ENCODE data around the gene TOE1.

Gene TOE1

GRCh38 chr1:45300669-45300997, 39.3 kb upstream of the TOE1 start (continued):
- TF ChIP-seq PRDM6 (tag by site-specific recombination; IDR thresholded peaks at IDR 0.05) (no peak), FEZF1 (tag by site-specific recombination; IDR thresholded peaks at IDR 0.05) (no peak), SP3 (tag by site-specific recombination; IDR thresholded peaks at IDR 0.05) (no peak), MZF1 (tag by site-specific recombination; IDR thresholded peaks at IDR 0.05; ENCODE audit: borderline replicate concordance) (no peak), ZNF398 (tag by site-specific recombination; IDR thresholded peaks at IDR 0.05) (no peak)

GRCh38 chr1:45302505-45303150, 37.3 kb upstream of the TOE1 start:
- Histone ChIP-seq H3K9me3 (ENCODE audit: control insufficient read depth, insufficient read depth, low read depth, low read length) (no peaks in the 10 kb centered on the region), H3K4me3 (ENCODE audit: low read depth, low read length) (peak overlapping the region; percentile 49), H3K36me3 (ENCODE audit: control insufficient read depth in 2 of 2, insufficient read depth in 1 of 2, low read length in 2 of 2) (no peaks in the 10 kb centered on the region), H3K4me1 (ENCODE audit: control insufficient read depth, insufficient read depth, low read length) (peaks cover 5% of the 10 kb centered on the region; the same call in 1 of the 2 replicates), H3K27ac (ENCODE audit: extremely low read depth, low read depth, low read length) (peak overlapping the region; percentile 70; the same call in 1 of the 2 replicates)
- CTCF ChIA-PET: interaction anchor here (0.7 to 13.3 kb wide), 10 partner anchors 20 to 572 kb away, joined by 3 to 304 read pairs (median 4); partner anchors contain the start of genes BEST4, HECTD3, RNU5D-1 and UROD
- TF ChIP-seq ZNF138 (tag by site-specific recombination; IDR thresholded peaks at IDR 0.05; ENCODE audit: borderline replicate concordance): no peak
- TF ChIP-seq ZNF677 (tag by site-specific recombination; IDR thresholded peaks at IDR 0.05): no peak
- no peak for TF ChIP-seq ZNF169 (tag by site-specific recombination; IDR thresholded peaks at IDR 0.05)
- no peak for TF ChIP-seq EGR2 (tag by site-specific recombination; IDR thresholded peaks at IDR 0.05; ENCODE audit: low read depth)
- no peak for TF ChIP-seq SP7 (tag by site-specific recombination; IDR thresholded peaks at IDR 0.05)
- no peak for TF ChIP-seq HOXD13 (CRISPR knock-in tag; IDR thresholded peaks at IDR 0.05; ENCODE audit: borderline replicate concordance)
- no peak for TF ChIP-seq ZNF623 (tag by site-specific recombination; IDR thresholded peaks at IDR 0.05)
- TF ChIP-seq ZNF404 (tag by site-specific recombination; IDR thresholded peaks at IDR 0.05): no peak
- TF ChIP-seq ZNF354C (tag by site-specific recombination; IDR thresholded peaks at IDR 0.05; ENCODE audit: borderline replicate concordance, low read depth): no peak
- TF ChIP-seq TSHZ1 (tag by site-specific recombination; IDR thresholded peaks at IDR 0.05; ENCODE audit: borderline replicate concordance): no peak
- no peak for TF ChIP-seq ZSCAN23 (tag by site-specific recombination; IDR thresholded peaks at IDR 0.05)
- TF ChIP-seq MYNN (tag by site-specific recombination; IDR thresholded peaks at IDR 0.05; ENCODE audit: borderline replicate concordance): no peak
- no peak for TF ChIP-seq ZBTB7A (tag by site-specific recombination; IDR thresholded peaks at IDR 0.05; ENCODE audit: low read depth)
- POLR2A ChIA-PET: interaction anchor here (0.7 to 3.0 kb wide), 11 partner anchors 22 to 606 kb away, joined by 3 to 83 read pairs (median 8); partner anchors contain the start of genes BTBD19, DYNLT4, HECTD3 and MUTYH

Data from HEK293 (cell line).